Stimulated activated CD4-positive, alpha-beta T cell treated with anti-CD3 and anti-CD28 coated beads, Interleukin-4, amount 100 ng/mL, for 48 hours (primary cell): ENCODE results near the gene BFSP1.

Source experiments
- DNase-seq, 2 donors: peaks; one replicate each; pipeline ENCODE4 v3.0.0-alpha.2; 2020; ENCODE audit warnings: low read depth in 2 of 2

The BFSP1 gene

GRCh38 chr20:17530716-17531664, at the start of gene BFSP1:
TSS of gene BFSP1 (minus strand) at chr20:17531379. CDS start at chr20:17531329, 50 bp downstream.
- DNase-seq = peak; percentile 36 to 38

GRCh38 chr20:17580895-17581294, 49.7 kb upstream of the BFSP1 start:
- no peak for DNase-seq

GRCh38 chr20:17579369-17580039, 48.3 kb upstream of the BFSP1 start:
- no peak for DNase-seq

GRCh38 chr20:17576215-17576614, 45.0 kb upstream of the BFSP1 start:
- DNase-seq = no peak

GRCh38 chr20:17573463-17573862, 42.3 kb upstream of the BFSP1 start:
- no peak for DNase-seq

GRCh38 chr20:17572034-17572638, 41.0 kb upstream of the BFSP1 start:
- DNase-seq = no peak

- DNase-seq = no peak
These were observed 40.0 kb upstream of the BFSP1 start for GRCh38 chr20:17571153-17571527.

- peak in 1 of 2 donors; percentile 6 for DNase-seq
These were observed 39.4 kb upstream of the BFSP1 start for GRCh38 chr20:17570347-17571152.

GRCh38 chr20:17569616-17570346, 38.6 kb upstream of the BFSP1 start, which contains the start of gene DSTN:
TSS of gene DSTN (plus strand) at chr20:17570075. CDS start at chr20:17570209, 134 bp downstream.
- DNase-seq = peak; percentile 78 to 85

- DNase-seq = peak in 1 of 2 donors; percentile 11
These were observed 37.9 kb upstream of the BFSP1 start for GRCh38 chr20:17568972-17569521.

- DNase-seq = no peak
These were observed 37.0 kb upstream of the BFSP1 start for GRCh38 chr20:17568045-17568788.

GRCh38 chr20:17566345-17566744, 35.2 kb upstream of the BFSP1 start:
- DNase-seq = no peak

GRCh38 chr20:17565169-17565845, 34.1 kb upstream of the BFSP1 start:
- DNase-seq = no peak

- DNase-seq = no peak
These were observed 31.7 kb upstream of the BFSP1 start for GRCh38 chr20:17562804-17563305.

GRCh38 chr20:17560344-17561074, 29.3 kb upstream of the BFSP1 start:
- DNase-seq = no peak

- no peak for DNase-seq
These were observed 28.2 kb upstream of the BFSP1 start for GRCh38 chr20:17559338-17559737.

- DNase-seq = no peak
These were observed 27.7 kb upstream of the BFSP1 start for GRCh38 chr20:17558941-17559304.
